GM12875 (cell line): ENCODE results near the gene FTCDNL1.

Source experiments
- H3K4me3 ChIP-seq: one replicate; pipeline ENCODE4 v1.5.1; 2011; ENCODE audit warnings: low read depth, low read length, control low read depth
- TF ChIP-seq, protein P1 (sequence below): IDR thresholded peaks from 2 replicates; pipeline ENCODE4 v1.5.1; 2011; ENCODE audit warnings: low read depth, mild to moderate bottlenecking, control low read depth, inconsistent platforms, low read length, moderate library complexity, borderline replicate concordance; ENCODE audit not compliant: insufficient read depth

FTCDNL1 gene

DNA sequence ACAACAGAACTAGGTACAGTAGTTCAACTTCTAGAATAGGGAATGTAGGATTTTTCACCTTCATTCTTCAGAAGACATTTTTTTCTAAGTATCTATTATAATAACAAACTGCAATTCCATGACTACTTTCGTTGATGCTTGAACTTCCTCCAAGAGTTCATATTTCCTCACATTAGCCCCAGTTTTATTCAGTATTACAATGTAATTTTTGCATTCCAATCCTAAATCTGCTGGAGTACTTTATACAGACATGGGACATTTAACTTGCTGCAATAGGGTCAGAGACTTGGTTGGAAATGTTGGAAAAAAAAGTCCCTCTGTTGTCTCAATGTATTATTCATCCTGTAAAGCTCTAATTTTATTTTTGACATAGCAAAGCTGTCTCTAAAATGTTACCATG lies 19.6 kb upstream of the FTCDNL1 start:
- TF ChIP-seq, protein P1, sequence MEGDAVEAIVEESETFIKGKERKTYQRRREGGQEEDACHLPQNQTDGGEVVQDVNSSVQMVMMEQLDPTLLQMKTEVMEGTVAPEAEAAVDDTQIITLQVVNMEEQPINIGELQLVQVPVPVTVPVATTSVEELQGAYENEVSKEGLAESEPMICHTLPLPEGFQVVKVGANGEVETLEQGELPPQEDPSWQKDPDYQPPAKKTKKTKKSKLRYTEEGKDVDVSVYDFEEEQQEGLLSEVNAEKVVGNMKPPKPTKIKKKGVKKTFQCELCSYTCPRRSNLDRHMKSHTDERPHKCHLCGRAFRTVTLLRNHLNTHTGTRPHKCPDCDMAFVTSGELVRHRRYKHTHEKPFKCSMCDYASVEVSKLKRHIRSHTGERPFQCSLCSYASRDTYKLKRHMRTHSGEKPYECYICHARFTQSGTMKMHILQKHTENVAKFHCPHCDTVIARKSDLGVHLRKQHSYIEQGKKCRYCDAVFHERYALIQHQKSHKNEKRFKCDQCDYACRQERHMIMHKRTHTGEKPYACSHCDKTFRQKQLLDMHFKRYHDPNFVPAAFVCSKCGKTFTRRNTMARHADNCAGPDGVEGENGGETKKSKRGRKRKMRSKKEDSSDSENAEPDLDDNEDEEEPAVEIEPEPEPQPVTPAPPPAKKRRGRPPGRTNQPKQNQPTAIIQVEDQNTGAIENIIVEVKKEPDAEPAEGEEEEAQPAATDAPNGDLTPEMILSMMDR = no peak
- H3K4me3 ChIP-seq = no peak overlapping the region

DNA sequence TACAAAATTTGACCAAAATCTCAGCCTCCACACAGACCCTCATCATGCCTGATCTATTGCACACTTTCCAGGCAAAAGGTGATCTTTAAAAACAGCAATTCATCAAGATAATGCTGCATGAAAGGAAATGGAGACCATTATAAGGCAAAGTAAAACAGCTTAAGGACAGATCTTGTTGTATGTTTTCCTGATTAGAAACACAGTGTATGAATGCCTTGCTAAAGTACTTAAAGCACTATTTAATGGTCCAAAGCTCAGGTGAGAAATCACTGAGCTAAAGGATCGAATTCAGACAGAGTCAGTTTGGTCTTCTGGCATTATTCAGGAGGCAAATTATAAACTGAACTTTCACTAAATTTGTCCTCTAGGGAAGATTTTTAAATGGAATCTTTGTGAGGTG lies 18.7 kb upstream of the FTCDNL1 start:
- H3K4me3 ChIP-seq = no peak overlapping the region
- TF ChIP-seq, protein P1 = no peak

DNA sequence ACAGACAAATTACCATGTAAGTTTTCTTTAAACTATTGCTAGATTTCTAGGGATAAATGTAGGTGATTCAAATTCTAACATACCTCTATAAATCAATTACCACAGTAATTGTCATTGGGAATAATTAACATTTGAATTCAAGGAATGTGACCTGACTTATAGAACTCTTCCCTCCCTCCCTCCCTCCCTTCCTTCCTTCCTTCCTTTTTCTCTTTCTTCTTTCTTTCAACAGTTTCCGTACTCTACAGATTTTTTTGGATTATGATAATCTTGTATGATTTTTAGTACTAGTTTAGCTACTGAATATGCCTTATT lies 18.2 kb upstream of the FTCDNL1 start:
- TF ChIP-seq, protein P1 = no peak
- no peak overlapping the region for H3K4me3 ChIP-seq

DNA sequence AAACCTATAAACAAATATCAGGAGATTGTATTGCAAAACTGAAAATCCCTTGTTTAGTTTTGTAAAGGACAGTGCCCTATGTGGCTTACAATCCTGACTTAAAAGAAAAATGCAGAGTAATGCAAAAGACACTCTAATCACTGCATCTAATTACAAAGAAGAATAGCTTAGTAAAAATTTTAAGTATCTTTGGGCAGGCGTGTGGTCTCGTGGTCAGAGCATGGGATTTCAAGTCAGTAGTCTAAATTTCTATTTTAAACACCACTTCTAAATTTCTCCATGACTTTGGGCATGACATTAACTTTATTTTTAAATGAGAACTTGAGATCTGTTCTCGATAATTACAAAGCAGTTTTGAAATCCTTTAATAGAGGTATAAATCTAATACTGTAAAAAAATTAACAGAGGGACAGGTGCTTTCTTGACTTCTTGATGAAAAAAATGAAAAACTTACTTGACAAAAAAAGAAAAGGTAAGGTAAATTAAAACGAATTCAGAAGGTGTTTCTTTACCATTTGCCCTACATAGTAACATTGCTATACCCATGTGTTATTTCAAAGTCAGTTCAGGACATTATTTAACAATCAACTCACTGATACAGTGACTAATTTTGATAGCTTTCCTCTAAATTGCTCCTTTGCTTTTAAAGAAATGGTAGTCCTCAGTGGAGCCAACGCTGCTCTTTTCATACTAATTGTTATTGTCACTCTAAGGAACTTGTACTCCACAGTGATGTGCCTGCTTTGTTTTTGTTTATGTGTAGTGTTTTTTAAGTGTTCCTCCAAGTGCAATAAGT lies 17.6 kb upstream of the FTCDNL1 start:
- TF ChIP-seq, protein P1 = no peak
- no peak overlapping the region for H3K4me3 ChIP-seq

DNA sequence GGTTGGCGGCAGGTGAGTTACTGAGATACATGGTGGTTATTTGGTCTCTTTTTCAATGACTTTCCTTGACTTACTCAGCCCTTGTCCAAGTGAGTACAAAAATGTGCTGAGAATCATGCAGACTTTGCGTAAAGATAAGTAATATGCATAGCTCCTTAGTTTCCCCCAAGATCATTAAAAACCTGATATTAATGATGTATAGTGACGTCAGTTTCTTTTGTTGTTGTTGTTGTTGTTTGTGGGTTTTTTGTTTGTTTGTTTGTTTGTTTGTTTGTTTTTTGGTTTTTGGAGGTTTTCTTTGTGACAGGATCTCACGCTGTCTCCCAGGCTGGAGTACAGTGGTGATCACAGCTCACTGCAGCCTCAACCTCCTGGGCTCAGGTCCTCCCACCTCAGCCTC lies 14.9 kb upstream of the FTCDNL1 start:
- no peak overlapping the region for H3K4me3 ChIP-seq
- TF ChIP-seq, protein P1 = no peak

DNA sequence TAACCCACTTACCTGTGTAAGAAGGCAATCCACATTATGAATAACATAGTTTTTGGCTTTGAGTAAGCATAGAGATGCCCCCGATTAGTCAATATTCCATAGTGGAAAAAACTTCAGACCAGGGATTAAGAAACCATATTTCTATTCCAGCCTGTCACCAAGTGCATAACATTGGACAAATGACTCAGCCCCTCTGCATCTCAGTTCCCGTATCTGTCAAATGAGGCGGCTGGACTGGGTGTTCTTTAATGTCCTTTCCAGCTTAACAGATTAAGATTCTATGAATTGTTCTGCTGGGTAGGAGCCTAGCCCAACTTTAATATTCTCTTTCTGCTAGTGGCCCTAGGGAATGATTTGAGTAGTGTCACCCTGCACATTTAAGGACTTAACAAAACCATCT lies 11.8 kb upstream of the FTCDNL1 start:
- no peak overlapping the region for H3K4me3 ChIP-seq
- TF ChIP-seq, protein P1 = no peak

DNA sequence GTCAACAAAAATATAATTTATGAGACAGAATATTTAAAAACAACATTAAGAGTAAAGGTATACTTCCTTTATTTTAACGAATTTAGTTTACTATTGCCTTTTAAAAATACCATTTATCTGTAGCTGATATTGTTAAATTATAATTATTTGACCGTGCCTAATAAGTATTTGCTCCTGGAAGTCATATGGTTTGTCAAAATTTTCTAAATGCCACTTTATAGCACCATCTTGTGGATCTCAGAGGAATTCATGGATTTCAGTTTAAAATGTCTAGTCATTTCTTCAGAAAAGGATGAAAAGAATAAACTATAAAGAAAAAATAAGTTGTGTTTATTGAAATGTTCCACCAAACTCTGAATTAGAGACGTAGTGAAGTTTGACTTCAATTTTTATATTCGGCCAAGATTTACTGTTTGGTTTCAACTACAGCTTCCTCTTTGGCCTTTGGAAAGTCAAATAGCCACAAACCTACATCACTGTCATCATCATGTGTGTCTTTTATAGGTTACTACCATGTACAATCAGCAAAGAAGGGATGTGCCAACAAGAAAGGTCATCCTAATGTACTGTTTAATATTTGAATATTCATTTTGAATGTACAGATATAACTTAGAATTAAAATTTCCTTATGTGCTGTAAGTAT lies 10.3 kb upstream of the FTCDNL1 start:
- TF ChIP-seq, protein P1 = peak; percentile 14; the same call in 1 of the 2 replicates

More for the DNA sequence above, 10.3 kb upstream of the FTCDNL1 start:
- H3K4me3 ChIP-seq = no peak overlapping the region
